ENCODE data around the gene KDM4C. TPM values are rescaled to one million over a fixed set of nuclear protein-coding genes. Genes with fewer than 3 reads are reported as not detected.

The KDM4C gene
- total RNA-seq, 1 donor from 2014 or later, result 57.4 TPM

- no peak for DNase-seq
These were observed 150.1 kb downstream of the KDM4C start for GRCh38 chr9:6907772-6908381.

DNA sequence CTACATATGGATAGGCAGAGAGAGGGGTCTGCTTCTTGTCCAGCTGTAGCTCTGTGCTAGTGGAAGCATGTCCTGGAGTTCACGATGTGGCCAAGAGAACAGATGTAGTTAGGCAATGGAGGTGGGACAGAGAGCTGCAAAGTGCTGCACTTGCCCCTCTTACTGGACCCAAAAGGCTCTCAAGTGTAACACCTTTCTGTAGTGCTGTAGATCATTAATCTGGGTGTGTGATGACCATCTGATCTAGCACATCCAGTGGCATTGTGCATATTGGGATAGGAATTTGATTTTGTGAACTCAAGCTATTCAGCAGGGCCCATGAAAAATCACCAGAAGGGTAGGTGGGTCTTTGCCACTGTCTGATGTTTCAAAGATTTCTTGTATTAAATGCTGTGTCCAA, 151.4 kb downstream of the KDM4C start:
- no peak for DNase-seq

- no peak for DNase-seq
These were observed 152.3 kb downstream of the KDM4C start for GRCh38 chr9:6910032-6910431.

- no peak for DNase-seq
These were observed 152.7 kb downstream of the KDM4C start for GRCh38 chr9:6910497-6910896.

DNA sequence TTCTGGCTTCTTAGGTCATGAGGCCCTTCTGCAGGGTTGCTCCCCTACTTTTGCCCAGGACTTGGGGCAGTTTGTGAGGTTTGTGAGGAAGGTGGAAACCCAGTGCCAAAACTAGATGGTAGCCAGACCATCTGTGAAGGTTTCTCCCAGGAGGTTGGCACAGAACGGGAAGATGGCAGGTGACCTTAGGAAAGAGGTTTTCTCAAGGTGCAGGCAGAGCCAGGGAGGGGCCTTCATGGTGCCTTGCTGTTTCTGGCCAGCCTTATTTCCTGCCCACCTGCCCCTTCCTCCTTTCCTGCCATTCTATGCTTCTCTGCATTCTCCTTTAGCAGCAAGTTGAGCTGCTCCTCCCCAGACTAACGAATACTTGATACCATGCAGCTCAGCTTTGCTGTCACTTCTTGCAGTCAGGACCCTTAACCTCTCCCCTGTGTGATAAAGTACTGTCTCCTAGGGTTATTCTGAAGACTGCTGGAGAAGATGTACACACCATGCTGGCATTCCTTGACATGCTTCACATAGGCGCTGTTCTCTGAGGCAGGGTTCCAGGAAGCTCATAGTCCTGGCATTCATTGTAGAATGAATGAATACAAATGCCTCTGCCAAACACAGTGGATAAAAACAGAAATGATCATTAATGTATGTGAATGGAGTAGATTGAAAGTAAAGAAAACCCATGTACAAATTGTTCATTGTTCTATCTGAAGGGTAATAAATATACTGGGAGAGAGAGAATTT, 154.3 kb downstream of the KDM4C start:
- no peak for DNase-seq

DNA sequence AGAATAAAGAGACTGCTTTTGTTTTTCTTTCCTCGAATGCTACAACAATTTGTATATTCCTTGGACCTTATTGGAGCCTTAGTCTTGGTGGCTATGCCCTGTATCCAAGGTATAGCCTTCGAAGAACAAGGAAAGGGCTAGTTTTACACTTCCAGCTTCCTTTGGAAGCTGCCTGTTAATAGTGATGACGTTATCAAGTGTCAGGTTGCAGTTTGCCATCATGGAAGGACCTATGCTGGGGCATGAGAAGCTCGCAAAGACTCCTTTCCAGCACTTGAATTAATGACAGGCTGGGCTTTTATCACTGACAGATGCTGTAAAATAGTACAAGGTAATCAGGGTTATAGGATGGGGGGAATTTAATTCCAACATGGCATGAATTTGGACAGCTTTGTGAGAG, 157.9 kb downstream of the KDM4C start:
- DNase-seq, result no peak

GRCh38 chr9:6917162-6917561, 159.4 kb downstream of the KDM4C start:
- no peak for DNase-seq

DNA sequence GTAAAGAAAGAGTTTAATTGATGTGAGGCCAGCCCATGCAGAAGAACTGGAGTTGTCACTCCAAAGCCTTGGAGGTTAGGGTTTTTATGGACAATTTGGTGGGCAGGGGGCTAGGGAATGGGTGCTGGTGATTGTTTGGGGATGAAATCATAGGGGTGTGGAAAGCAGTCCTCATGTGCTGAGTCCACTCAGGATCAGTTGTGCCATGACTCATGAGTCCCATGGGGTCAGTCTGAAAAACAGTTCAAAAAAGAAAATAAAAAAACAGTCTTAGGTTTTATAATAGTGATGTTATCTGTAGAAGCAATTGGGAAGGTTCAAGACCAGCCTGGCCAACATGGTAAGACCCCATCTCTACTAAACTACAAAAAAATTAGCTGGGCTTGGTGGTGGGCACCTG, 162.3 kb downstream of the KDM4C start:
- DNase-seq, result no peak

DNA sequence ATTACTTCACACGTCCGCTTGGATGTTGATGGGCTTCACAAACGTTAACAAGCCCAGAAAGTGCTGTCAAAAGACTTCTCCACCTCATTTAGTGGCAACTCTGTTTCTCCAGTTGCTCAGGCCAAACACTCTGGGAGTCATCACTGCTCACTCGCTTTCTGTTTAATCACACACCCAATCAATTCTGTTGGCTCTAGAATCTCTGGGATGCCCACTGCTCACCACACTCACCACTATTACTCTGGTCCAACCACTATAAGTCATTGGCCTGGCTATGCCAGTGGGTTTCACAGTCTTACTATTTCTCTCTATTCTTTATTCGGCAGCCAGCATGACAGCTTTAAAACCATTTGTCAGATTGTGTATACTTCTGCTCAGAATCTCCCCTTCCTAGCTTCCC, 163.5 kb downstream of the KDM4C start:
- DNase-seq, result no peak

DNA sequence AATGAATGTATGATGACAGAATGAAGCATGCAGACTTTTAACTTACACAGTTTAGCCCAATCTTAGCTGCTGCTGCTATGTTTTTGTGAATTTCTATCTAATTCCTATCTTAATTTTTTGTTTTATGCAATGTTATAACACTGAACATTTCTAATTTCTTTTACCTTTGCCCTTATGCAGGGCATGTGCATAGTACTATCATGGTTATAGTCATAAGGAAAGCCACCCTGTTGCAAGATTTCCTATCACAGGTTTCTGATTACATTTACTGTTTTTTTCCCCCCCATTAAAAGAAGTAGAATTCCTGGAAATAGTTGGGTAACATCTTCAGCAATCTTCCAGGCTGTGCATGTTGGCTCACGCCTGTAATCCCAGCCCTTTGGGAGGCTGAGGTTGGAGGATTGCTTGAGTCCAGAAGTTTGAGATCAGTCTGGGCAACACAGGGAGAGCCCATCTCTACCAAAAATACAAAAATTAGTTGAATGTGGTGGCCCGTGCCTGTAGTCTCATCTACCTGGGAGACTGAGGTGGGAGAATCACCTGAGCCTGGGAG, 164.4 kb downstream of the KDM4C start:
- no peak for DNase-seq

DNA sequence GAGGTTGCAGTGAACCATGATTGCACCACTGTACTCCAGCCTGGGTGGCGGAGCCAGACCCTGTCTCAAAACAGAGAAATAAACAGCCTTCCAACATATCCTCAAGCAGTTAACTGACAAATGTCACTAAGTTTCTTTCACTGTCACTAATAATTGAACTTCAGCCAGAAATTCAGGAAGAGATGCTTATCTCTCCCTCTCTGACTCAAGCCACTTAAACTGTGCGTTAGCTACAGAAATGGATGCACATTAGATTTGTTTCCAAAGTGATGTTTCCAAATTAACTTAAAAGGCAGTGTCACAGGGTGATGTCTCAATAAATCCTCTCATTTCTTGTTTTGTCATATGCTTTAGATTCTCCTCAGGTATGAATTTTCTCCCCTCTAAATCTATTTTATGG, 164.9 kb downstream of the KDM4C start:
- DNase-seq, result no peak

DNA sequence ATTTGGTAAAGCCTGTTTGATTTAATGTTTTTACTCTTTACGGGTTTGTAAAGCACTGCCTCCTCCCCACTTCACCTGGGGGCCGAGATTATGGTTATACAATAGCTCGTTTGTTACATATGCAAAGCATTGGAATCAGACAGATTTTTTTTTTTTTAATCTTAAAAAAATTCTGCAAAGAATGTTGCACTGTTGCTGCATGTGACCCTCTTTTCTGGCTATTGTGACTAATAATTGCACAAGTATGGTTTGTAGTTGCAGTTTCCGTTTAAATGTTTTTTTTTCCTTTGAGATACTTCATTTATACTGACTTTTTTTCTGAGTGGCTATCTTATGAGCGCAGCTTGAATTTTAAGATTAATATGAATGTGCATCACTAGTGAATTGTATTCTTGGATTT, 165.3 kb downstream of the KDM4C start:
- no peak for DNase-seq

GRCh38 chr9:6924149-6924548, 166.4 kb downstream of the KDM4C start:
- DNase-seq, result no peak

GRCh38 chr9:6924988-6925563, 167.3 kb downstream of the KDM4C start:
- no peak for DNase-seq

- DNase-seq, result no peak
These were observed 168.1 kb downstream of the KDM4C start for GRCh38 chr9:6925836-6926235.

GRCh38 chr9:6926436-6926835, 168.7 kb downstream of the KDM4C start:
- DNase-seq, result no peak

DNA sequence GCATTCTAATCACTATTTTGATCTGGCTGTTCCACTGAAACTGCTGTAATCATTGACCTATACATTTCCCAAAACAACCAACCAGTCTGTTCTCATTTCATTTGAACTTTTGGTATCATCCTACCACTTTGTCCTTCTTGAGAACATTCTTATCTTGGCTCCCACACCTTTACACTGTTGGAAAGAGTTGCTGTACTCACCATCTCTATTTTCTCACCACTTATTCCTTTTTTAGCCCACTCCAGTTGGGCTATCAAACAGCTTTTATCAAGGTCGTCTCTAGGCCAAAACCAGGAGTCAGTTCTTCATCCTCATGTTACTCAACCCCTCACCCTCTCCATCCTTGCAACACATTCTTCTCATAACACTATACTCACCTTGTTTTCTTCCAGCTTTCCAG, 170.1 kb downstream of the KDM4C start:
- DNase-seq, result no peak

- no peak for DNase-seq
These were observed 171.1 kb downstream of the KDM4C start for GRCh38 chr9:6928863-6929262.

DNA sequence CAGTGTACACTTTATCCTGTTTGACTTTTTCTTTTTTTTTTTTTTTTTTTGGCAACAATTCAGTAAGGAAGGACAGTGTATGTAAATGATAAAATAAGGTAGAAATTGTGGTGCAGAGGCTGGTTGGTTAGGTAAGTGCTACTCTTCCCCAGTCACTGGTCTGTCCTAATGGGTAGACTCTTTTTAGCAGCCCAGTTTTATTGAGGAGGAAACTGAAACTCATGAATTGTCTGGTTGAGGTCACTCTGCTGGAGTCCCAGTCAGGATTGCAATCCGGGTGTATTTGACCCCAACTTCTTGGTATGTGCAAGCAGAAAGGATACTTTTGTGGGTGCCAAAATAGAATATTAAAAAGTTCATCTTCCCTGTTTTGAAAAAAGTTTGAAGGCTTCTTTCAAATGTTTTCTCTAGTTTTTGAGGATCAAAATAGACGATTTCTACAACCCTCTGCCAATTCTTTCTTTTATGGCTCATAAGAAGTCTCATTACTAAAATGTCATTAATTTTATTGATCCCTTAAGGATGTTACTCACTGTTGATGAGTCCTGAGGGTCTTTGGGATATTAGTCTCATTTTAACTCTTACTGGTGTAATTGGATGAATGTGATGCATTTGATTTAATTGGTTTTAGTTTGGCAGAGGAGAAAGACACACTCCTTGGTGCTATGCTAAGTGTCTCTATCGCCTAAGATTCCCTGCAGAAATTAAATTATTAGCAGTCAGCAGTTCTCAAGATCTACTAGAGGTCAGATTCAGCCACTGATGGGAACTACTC, 171.9 kb downstream of the KDM4C start:
- DNase-seq, result no peak

- no peak for DNase-seq
These were observed 173.1 kb downstream of the KDM4C start for GRCh38 chr9:6930827-6931226.

GRCh38 chr9:6931913-6932312, 174.1 kb downstream of the KDM4C start:
- no peak for DNase-seq

DNA sequence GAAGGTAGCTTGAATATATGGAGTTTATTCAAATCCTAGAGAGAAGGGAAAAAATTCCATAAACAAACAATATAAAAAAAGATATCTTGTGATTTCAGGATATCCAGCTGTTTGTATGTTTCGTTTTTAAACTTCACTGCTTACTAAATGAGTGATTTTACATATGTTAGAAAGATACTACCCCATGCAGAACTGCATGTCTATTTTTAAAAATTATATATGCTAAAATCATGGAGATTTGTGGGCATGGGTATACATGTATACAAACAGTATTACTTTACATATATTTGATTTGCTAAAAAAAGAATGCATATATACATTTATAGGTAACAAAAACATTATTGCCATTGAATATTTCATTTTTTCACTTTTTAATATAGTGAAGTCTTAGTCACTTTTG, 178.3 kb downstream of the KDM4C start:
- no peak for DNase-seq

GRCh38 chr9:6937209-6937608, 179.4 kb downstream of the KDM4C start:
- DNase-seq, result no peak
